Esophagus (tissue), 2 donors: Measurements from ENCODE around the gene MAP3K12. TPM values are rescaled to one million over a fixed set of nuclear protein-coding genes. Genes with fewer than 3 reads are reported as not detected.
"Not testable (repeated sequence)": the region's sequence is repeated elsewhere in the genome, so short reads cannot be mapped to it uniquely, and the experiment has no call there.

Experiments used
- H3K27ac ChIP-seq, 2 donors: one replicate each; pipeline ENCODE4 v1.5.1; 2013; ENCODE audit warnings: low read depth in 2 of 2, mild to moderate bottlenecking in 2 of 2, inconsistent platforms in 1 of 2, low read length in 1 of 2, moderate library complexity in 1 of 2
- H3K27me3 ChIP-seq, 2 donors: one replicate each; pipeline ENCODE4 v1.6.1; 2013; ENCODE audit warnings: low read length in 2 of 2, control low read depth in 1 of 2, mild to moderate bottlenecking in 1 of 2; ENCODE audit not compliant: insufficient read depth in 2 of 2, control insufficient read depth in 1 of 2
- H3K36me3 ChIP-seq, 2 donors: one replicate each; pipeline ENCODE4 v1.6.1; 2013; ENCODE audit warnings: low read length in 1 of 2; ENCODE audit not compliant: control insufficient read depth in 2 of 2, insufficient read depth in 2 of 2
- H3K4me1 ChIP-seq, 2 donors: one replicate each; pipeline ENCODE4 v1.6.1; 2013; ENCODE audit warnings: low read length in 1 of 2; ENCODE audit not compliant: control insufficient read depth in 2 of 2, insufficient read depth in 2 of 2
- H3K4me3 ChIP-seq, 2 donors: one replicate each; pipeline ENCODE4 v1.5.1; 2013; ENCODE audit warnings: low read length in 2 of 2, mild to moderate bottlenecking in 2 of 2, low read depth in 1 of 2, moderate library complexity in 1 of 2
- H3K9me3 ChIP-seq, 2 donors: one replicate each; pipeline ENCODE4 v1.6.1; 2013; ENCODE audit warnings: mild to moderate bottlenecking in 2 of 2, low read depth in 1 of 2, low read length in 1 of 2, moderate library complexity in 1 of 2; ENCODE audit not compliant: control insufficient read depth in 2 of 2, insufficient read depth in 1 of 2
- WGBS, 2 donors: extraction: QIAGEN DNeasy Blood & Tissue Kit; methylation state at CpG; one replicate each; pipeline ENCODE4 v1.1.7; 2013; 5-methylcytosine and 5-hydroxymethylcytosine counted together
- polyA plus RNA-seq, 2 donors: library from polyadenylated mRNA; stranded (reverse); fragments of 200-250 nt; gene quantifications; one replicate each; pipeline ENCODE4 v1.2.3, GENCODE V29; 2013
- donor health status: healthy with polysubstance abuse.
- donor health status: Bipolar disorder and iron deficiency.

The MAP3K12 gene
- polyA plus RNA-seq: 1 to 10 TPM; 6.2 to 8.5 TPM

DNA sequence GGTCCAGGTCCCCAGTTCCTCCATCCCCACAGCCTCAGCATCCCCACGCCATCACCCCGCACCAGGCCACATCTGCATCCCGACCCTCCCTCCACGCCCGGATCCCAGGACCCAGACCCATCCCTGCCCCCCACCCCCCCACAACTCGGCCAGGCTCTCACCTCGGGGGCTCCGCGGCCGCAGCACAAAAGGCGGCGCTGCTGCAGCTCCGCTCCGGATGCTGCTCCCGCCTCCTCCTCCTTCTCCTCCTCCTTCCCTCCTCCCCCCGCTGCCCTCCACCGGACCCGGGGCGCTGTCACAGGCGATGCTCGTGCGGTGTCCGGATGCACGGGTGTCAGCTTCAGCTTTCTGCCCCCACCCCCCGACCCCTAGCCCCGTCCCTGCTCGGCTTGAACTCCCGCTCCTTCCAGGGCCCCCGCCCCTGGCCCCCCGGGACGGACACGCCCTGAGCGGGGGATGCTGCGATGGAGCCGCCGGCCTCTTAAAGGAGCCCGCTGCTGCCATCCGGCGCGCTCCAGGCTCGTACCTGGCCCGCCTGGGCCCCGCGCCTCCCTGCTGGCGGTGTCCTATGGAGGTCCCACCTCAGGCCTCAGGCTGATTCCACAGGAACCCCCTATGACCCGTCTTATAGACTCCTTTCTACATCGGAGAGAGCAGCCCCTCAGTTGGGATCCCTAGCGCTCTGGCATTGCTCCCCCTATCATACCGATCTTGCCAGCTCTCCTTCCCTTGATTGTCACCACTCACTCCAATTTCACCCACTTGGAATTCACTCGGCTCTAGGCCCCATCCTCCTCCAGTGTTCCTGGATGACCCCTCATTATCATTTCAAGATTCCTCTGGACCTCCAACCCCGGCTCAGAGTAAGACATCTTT lies at the start of gene MAP3K12:
MAP3K12 (minus strand) TSS at position 193 of the 876 bp plus-strand sequence. CDS start 12,067 bp downstream, outside the sequence.
- H3K9me3 ChIP-seq: no peaks in the 10 kb centered on the region
- 0 to 1% methylated on average over 50 to 51 of the region's 51 CpGs for WGBS, 2 donors
- peaks cover 0 to 17% of the 10 kb centered on the region in 2 donors for H3K4me1 ChIP-seq

DNA sequence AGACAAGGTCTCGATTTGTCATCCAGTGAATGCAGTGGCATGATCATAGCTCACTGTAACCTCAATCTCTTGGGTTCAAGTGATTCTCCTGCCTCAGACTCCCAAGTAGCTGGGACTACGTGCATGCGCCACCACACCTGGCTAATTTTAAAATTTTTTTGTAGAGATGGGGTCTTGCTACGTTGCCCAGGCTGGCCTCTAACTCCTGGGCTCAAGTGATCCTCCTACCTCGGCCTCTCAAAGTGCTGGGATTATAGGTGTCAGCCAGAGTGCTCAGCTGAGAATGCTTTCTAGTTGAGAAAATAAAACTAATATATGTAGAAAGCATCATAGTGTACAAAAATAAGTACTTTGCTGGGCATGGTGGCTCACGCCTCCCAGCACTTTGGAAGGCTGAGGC lies 49.1 kb upstream of the MAP3K12 start:
- not testable (repeated sequence) for H3K27ac ChIP-seq, H3K4me3 ChIP-seq, H3K27me3 ChIP-seq, H3K36me3 ChIP-seq, H3K4me1 ChIP-seq, H3K9me3 ChIP-seq
- 97% methylated on average over 6 of the region's 6 CpGs for WGBS, 2 donors

More for the DNA sequence above, at the start of gene MAP3K12:
- peak within 1 kb of the TSS; percentile 55 to 63 for H3K4me3 ChIP-seq
- H3K27ac ChIP-seq: peak within 1 kb of the TSS; percentile 97 to 100
- no peaks in the 10 kb centered on the region for H3K27me3 ChIP-seq
- peaks cover 0 to 7% of the 10 kb centered on the region in 2 donors for H3K36me3 ChIP-seq

- Histone ChIP-seq H3K9me3 (no peaks in the 10 kb centered on the region), H3K27me3 (no peaks in the 10 kb centered on the region), H3K36me3 (peaks cover 0 to 3% of the 10 kb centered on the region in 2 donors), H3K4me3 (no peak overlapping the region), H3K27ac (peak overlapping the region; percentile 16 to 60), H3K4me1 (no peaks in the 10 kb centered on the region)
- 17 to 22% methylated on average over 5 of the region's 5 CpGs for WGBS, 2 donors
These were observed 44.3 kb upstream of the MAP3K12 start for GRCh38 chr12:53543539-53543938.

- no peaks in the 10 kb centered on the region for H3K4me1 ChIP-seq
- 95 to 97% methylated on average over 3 of the region's 3 CpGs for WGBS, 2 donors
- no peak overlapping the region for H3K4me3 ChIP-seq
- H3K9me3 ChIP-seq: no peaks in the 10 kb centered on the region
- H3K36me3 ChIP-seq: peaks cover 0 to 5% of the 10 kb centered on the region in 2 donors
- H3K27ac ChIP-seq: peak overlapping the region in 1 of 2 donors; percentile 0
- H3K27me3 ChIP-seq: no peaks in the 10 kb centered on the region
These were observed 40.3 kb upstream of the MAP3K12 start for GRCh38 chr12:53539526-53539925.

DNA sequence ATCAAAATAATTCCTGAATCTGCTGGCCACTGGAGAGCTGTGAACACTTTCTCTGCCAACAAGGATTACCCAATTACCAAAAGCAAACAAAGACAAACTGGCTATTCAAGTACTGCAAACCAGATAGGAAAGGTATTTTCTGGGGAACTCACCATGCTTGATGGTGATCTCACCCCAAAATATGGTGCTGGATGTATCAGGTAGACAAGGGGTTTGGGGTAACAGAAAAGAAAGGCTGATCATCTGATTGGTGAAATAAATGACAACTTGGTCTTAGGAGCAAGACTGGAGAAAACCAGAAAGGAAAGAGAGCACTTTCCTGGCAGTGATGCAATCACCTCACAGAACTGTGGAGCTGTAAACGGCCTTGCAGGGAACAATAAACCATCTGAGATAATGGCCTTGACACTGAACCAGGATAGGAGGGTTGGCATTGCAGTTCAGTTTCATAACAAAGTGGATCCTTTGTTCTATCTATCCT lies 39.0 kb upstream of the MAP3K12 start:
- no peaks in the 10 kb centered on the region for H3K9me3 ChIP-seq
- no peak overlapping the region for H3K4me3 ChIP-seq
- 9 to 29% methylated on average over 1 of the region's 1 CpG for WGBS, 2 donors
- H3K36me3 ChIP-seq: peaks cover 0 to 7% of the 10 kb centered on the region in 2 donors
- H3K4me1 ChIP-seq: no peaks in the 10 kb centered on the region
- no peaks in the 10 kb centered on the region for H3K27me3 ChIP-seq
- H3K27ac ChIP-seq: peak overlapping the region; percentile 0 to 1

DNA sequence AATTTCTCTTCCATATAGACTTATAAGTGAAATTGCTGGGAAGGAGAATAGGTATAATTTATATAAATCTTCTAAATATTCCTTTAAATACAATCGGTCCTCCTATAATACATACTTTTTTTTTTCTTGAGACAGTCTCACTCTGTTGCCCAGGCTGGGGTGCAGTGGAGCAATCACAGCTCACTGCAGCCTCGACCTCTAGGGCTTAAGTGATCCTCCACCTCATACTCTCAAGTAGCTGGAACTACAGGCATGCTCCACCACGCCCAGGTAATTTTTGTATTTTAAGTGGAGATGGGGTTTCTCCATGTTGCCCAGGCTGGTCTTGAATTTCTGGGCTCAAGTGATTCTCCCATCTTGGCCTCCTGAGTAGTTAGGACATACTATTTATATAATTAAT lies 37.7 kb upstream of the MAP3K12 start:
- Histone ChIP-seq H3K4me1 (no peaks in the 10 kb centered on the region), H3K36me3 (peaks cover 9 to 18% of the 10 kb centered on the region in 2 donors), H3K27ac (no peak overlapping the region), H3K9me3 (no peaks in the 10 kb centered on the region), H3K27me3 (no peaks in the 10 kb centered on the region), H3K4me3 (no peak overlapping the region)
- 77 to 88% methylated on average over 3 of the region's 3 CpGs for WGBS, 2 donors

DNA sequence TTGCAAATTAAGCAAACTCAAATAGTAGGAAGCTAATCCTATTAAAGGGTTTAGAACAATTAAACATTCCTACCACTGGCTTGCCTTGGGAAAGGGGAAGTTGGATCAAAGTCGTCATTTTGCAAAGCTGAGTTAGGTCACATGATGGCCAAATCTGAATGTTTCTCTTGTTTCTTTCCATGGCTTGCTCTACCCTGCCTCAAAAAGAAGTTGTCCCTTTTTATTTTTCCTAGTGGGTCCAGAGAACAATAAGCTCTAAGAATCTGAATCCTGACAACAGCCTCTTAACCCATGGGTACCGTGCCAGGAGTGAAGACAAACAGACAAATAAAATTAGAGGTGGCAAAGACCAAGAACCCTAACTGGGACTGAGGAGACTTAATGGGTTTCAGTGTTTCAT lies 34.2 kb upstream of the MAP3K12 start:
- no peaks in the 10 kb centered on the region for H3K9me3 ChIP-seq
- H3K27me3 ChIP-seq: no peaks in the 10 kb centered on the region
- H3K4me3 ChIP-seq: no peak overlapping the region
- H3K36me3 ChIP-seq: peaks cover 9 to 21% of the 10 kb centered on the region in 2 donors
- no peaks in the 10 kb centered on the region for H3K4me1 ChIP-seq
- WGBS, 2 donors: 78 to 80% methylated on average over 2 of the region's 2 CpGs
- H3K27ac ChIP-seq: no peak overlapping the region

DNA sequence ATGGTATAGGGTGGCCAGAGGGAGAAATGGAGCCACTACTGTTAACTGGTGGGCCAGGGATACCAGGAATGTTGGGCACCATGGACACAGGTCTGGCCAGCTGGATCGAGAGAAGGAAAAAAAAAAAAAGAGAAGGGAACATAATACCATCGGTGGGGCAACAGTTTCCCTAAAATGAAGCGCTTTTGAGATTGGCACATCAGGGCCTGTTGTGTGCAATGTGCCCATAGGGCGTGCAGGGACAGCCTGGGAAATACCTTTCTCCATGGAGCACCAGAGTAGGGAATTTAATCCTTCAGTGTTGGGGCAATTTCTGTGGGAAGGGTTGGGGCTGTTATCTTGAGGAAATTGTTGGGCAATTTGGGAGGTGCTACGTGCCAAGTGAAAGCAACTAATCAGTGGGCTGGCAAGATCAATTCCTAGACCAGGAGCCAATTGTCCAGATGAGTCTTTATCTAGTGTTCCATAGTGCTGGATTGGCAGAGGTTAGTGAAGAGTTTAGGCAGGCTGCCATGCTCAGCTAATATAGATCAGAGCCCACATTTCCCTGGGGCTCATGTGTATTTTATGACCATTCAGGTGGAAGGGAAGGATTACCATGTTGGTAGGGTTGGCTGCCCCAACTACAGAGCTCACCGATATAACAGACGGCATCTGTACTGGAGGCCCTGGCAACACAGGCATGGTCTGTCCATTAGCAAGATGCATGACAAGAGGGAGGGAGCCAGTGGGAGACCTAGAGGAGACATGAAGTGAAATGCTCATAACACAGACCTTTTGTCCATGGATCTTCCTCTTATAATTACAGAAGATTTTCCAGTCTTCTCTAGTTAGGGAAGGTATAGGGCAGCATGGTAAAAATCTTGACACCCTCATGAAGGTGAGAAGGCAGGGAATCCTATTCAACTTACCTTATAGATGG lies 33.5 kb upstream of the MAP3K12 start:
- H3K27ac ChIP-seq: no peak overlapping the region

DNA sequence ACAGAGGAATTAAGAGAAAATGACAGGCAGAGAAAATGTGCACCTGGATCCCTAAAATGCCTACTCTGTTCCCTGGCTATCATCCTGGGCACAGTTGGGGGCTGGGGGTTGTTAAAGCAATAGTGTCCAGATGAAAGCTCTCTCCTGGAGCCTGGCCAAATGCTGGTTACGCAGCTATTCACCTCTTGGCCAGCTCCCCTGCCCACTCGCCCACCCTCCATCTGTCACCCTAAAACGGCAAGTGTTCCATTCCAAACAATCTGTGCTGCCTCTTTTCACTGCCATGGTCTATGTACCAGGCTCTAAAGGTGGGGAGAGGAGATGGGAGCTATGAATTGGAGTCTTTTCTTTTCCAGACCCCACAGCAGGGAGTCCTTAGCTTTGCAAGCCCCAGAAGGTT lies 32.8 kb upstream of the MAP3K12 start:
- no peaks in the 10 kb centered on the region for H3K9me3 ChIP-seq
- WGBS, 2 donors: 63 to 68% methylated on average over 3 of the region's 3 CpGs
- no peak overlapping the region for H3K27ac ChIP-seq
- H3K4me1 ChIP-seq: no peaks in the 10 kb centered on the region
- H3K4me3 ChIP-seq: no peak overlapping the region
- no peaks in the 10 kb centered on the region for H3K27me3 ChIP-seq
- H3K36me3 ChIP-seq: peaks cover 9 to 21% of the 10 kb centered on the region in 2 donors

More for the DNA sequence above, 33.5 kb upstream of the MAP3K12 start:
- Histone ChIP-seq H3K4me1 (no peaks in the 10 kb centered on the region), H3K4me3 (no peak overlapping the region), H3K9me3 (no peaks in the 10 kb centered on the region), H3K36me3 (peaks cover 9 to 21% of the 10 kb centered on the region in 2 donors), H3K27me3 (no peaks in the 10 kb centered on the region)
- 91 to 94% methylated on average over 7 of the region's 7 CpGs for WGBS, 2 donors
